ENCODE measurements around the gene THUMPD3.

DNA sequence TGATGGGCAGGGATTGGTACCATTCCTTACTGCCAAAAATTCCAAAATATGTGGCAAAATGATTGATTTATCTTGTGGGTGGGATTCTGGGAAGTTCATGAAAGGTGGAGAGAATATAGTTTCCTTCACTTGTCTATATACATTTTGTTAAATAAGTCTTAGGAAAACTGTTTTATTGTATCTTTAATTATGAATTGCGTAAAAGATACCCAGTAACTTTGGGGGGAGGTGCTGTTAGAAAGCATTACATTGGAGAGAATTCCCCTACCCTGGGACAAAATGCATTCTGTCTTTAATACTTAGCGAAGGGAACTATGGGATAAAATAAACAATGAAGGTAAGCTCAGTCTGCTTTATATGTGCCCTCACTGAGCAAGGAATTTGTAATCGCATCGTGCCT, 39.1 kb downstream of the THUMPD3 start:
- TF ChIP-seq POLR2A (IDR thresholded peaks at IDR 0.05) = no peak
- TF ChIP-seq, protein P1, sequence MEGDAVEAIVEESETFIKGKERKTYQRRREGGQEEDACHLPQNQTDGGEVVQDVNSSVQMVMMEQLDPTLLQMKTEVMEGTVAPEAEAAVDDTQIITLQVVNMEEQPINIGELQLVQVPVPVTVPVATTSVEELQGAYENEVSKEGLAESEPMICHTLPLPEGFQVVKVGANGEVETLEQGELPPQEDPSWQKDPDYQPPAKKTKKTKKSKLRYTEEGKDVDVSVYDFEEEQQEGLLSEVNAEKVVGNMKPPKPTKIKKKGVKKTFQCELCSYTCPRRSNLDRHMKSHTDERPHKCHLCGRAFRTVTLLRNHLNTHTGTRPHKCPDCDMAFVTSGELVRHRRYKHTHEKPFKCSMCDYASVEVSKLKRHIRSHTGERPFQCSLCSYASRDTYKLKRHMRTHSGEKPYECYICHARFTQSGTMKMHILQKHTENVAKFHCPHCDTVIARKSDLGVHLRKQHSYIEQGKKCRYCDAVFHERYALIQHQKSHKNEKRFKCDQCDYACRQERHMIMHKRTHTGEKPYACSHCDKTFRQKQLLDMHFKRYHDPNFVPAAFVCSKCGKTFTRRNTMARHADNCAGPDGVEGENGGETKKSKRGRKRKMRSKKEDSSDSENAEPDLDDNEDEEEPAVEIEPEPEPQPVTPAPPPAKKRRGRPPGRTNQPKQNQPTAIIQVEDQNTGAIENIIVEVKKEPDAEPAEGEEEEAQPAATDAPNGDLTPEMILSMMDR (IDR thresholded peaks at IDR 0.05) = no peak

Data from breast epithelium (tissue), 3 donors.